A673 (cell line): ENCODE results near the gene ANKRD55. TPM values are rescaled to one million over a fixed set of nuclear protein-coding genes. Genes with fewer than 3 reads are reported as not detected.
"Not testable (repeated sequence)": the region's sequence is repeated elsewhere in the genome, so short reads cannot be mapped to it uniquely, and the experiment has no call there.

Source experiments
- BruUV-seq: library from RNA; stranded (reverse); fragments of 400-500 nt; replicated peaks from 2 replicates; lab custom pipeline; 2021; lab: Mats Ljungman, UMichigan
- CTCF ChIA-PET: fragments of 300-600 bp; sonication (Branson Sonifier 250); formaldehyde crosslinking; loops from one replicate; lab custom pipeline; 2022; ENCODE audit warnings: antibody characterized with exemption; lab: Charles Lee
- POLR2A ChIA-PET: fragments of 300-600 bp; sonication (Branson Sonifier 250); formaldehyde crosslinking; loops from one replicate; lab custom pipeline; 2022; ENCODE audit warnings: antibody characterized with exemption; ENCODE audit not compliant: low non-redundant PET; lab: Charles Lee
- DNase-seq: peaks from one replicate; pipeline ENCODE4 v3.0.0-alpha.2; 2015; ENCODE audit warnings: low spot score
- H3K27ac ChIP-seq: fragments of 200-600 bp; sonication (generic); 2 replicates; pipeline ENCODE4 v1.5.1; 2016; ENCODE audit warnings: mixed run types, low read depth, mild to moderate bottlenecking, mixed read lengths, antibody characterized with exemption, low read length; ENCODE audit not compliant: poor library complexity, severe bottlenecking
- H3K27me3 ChIP-seq: fragments of 200-600 bp; sonication (generic); replicated peaks from 2 replicates; pipeline ENCODE4 v1.6.1; 2017; ENCODE audit warnings: mixed run types, low read depth, mild to moderate bottlenecking, mixed read lengths, antibody characterized with exemption, low read length; ENCODE audit not compliant: insufficient read depth, poor library complexity
- H3K36me3 ChIP-seq: fragments of 200-600 bp; sonication (generic); 2 replicates; pipeline ENCODE4 v1.6.1; 2016; ENCODE audit warnings: mixed run types, mild to moderate bottlenecking, mixed read lengths, antibody characterized with exemption, low read length; ENCODE audit not compliant: insufficient read depth, poor library complexity, severe bottlenecking
- H3K4me1 ChIP-seq: fragments of 200-600 bp; sonication (generic); 2 replicates; pipeline ENCODE4 v1.6.1; 2017; ENCODE audit warnings: mixed run types, mild to moderate bottlenecking, mixed read lengths, antibody characterized with exemption, low read length; ENCODE audit not compliant: insufficient read depth, poor library complexity, severe bottlenecking
- H3K4me3 ChIP-seq: fragments of 200-600 bp; sonication (generic); 2 replicates; pipeline ENCODE4 v1.5.1; 2016; ENCODE audit warnings: low read depth, mixed run types, mild to moderate bottlenecking, mixed read lengths, low read length; ENCODE audit not compliant: poor library complexity, severe bottlenecking
- H3K9me3 ChIP-seq: fragments of 200-600 bp; sonication (generic); 2 replicates; pipeline ENCODE4 v1.6.1; 2016; ENCODE audit warnings: mixed run types, low read depth, mild to moderate bottlenecking, mixed read lengths, antibody characterized with exemption, low read length; ENCODE audit not compliant: poor library complexity, severe bottlenecking
- CTCF ChIP-seq: fragments of 300-800, 200-600 bp; sonication (generic); conservative IDR thresholded peaks from 2 replicates; pipeline ENCODE4 v1.5.1; 2017; ENCODE audit warnings: low read depth, mild to moderate bottlenecking, antibody characterized with exemption, low read length, moderate library complexity, mixed read lengths
- EZH2 ChIP-seq: fragments of 200-600 bp; sonication (generic); IDR thresholded peaks from 2 replicates; pipeline ENCODE4 v1.6.1; 2017; ENCODE audit warnings: borderline replicate concordance, low read depth, mild to moderate bottlenecking, mixed read lengths, antibody characterized with exemption, low read length; ENCODE audit not compliant: poor library complexity, severe bottlenecking
- intact Hi-C: fragments of 100-400 bp; cut with micrococcal nuclease; formaldehyde crosslinking; loops from one replicate; pipeline ENCODE4 v1.10.0; 2022; ENCODE audit not compliant: unreplicated experiment
- total RNA-seq: library from RNA; stranded (reverse); gene quantifications from 2 replicates; pipeline ENCODE4 v1.2.3, GENCODE V29; 2021

The ANKRD55 gene
- total RNA-seq, 1 experiment from 2014 or later: not detected

DNA sequence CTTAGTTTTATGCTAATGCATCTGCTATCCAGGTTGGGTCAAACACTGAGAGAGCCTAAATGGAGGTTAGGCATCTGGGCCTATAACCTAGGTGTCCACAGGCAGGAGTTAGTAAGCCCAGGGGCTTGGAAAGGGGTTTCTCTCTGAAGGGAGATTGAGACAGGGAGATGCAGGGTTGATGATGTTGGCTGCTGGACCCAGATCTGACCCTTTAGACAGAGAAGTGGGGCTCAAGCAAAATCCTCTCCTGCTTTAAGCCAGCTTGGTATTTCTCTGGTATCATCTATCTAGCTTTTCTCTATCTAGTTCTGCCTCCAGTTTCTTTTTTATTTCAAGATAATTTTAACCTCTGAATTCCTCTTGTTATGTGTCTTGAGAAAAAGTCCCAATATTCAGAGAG, 18.3 kb upstream of the ANKRD55 start:
- ChIA-PET CTCF (no interaction called here), POLR2A (no interaction called here)
- Histone ChIP-seq H3K27me3 (no peaks in the 10 kb centered on the region), H3K4me1 (no peaks in the 10 kb centered on the region), H3K4me3 (no peak overlapping the region), H3K9me3 (no peaks in the 10 kb centered on the region), H3K36me3 (no peaks in the 10 kb centered on the region), H3K27ac (no peak overlapping the region)
- no peak for TF ChIP-seq CTCF
- no peak for TF ChIP-seq EZH2
- no peak for DNase-seq
- intact Hi-C loops: no loop called here
- no TSS peak for BruUV-seq

DNA sequence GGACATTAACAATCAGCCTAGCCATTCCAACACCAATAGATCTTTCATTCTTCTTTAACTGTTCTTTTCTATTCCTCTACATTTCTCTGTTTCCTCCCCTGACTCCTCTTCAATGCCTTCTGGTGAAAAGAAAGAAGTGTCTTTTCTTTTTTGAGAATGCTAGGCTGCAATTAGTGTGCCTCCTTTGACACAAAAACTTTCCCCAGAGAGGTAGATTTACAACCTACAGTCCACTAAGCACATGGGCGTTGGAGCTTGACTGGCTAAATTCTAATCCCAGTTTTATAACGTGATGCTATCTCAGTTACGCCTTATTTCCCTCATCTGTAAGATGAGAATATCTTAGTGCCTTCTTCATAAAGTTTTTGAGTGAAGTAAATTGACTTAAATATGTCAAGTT, 16.9 kb upstream of the ANKRD55 start:
- BruUV-seq: no TSS peak

DNA sequence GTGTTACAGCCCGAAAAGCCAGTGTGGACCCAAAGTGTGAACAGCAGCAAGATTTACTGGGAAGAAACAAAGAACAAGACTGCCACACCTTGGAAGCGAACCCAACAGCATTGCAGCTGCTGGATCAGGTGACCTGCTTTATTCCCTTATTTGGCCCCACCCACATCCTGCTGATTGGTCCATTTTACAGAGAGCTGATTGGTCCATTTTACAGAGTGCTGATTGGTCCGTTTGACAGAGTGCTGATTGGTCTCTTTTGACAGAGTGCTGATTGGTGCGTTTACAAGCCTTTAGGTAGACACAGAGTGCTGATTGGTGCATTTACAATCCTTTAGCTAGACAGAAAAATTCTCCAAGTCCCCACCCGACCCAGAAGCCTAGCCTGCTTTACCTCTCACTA, 16.0 kb upstream of the ANKRD55 start:
- intact Hi-C loops, DNase-seq, CTCF ChIA-PET, H3K4me3 ChIP-seq, H3K27ac ChIP-seq, POLR2A ChIA-PET, H3K4me1 ChIP-seq, BruUV-seq, H3K9me3 ChIP-seq, H3K36me3 ChIP-seq, H3K27me3 ChIP-seq: not testable (repeated sequence)

More for the DNA sequence above, 16.9 kb upstream of the ANKRD55 start:
- intact Hi-C loops: no loop called here
- no peaks in the 10 kb centered on the region for H3K9me3 ChIP-seq
- DNase-seq: no peak
- H3K4me3 ChIP-seq: no peak overlapping the region
- TF ChIP-seq EZH2 (no peak), CTCF (no peak)
- H3K27me3 ChIP-seq: no peaks in the 10 kb centered on the region
- no peaks in the 10 kb centered on the region for H3K36me3 ChIP-seq
- ChIA-PET POLR2A (no interaction called here), CTCF (no interaction called here)
- no peak overlapping the region for H3K27ac ChIP-seq
- no peaks in the 10 kb centered on the region for H3K4me1 ChIP-seq

- BruUV-seq: no TSS peak
- CTCF ChIA-PET: no interaction called here
- no peak overlapping the region for H3K4me3 ChIP-seq
- no peak for DNase-seq
- H3K27ac ChIP-seq: no peak overlapping the region
- intact Hi-C loops: no loop called here
- H3K27me3 ChIP-seq: no peaks in the 10 kb centered on the region
- no peaks in the 10 kb centered on the region for H3K9me3 ChIP-seq
- POLR2A ChIA-PET: no interaction called here
- H3K4me1 ChIP-seq: no peaks in the 10 kb centered on the region
- no peaks in the 10 kb centered on the region for H3K36me3 ChIP-seq
- no peak for TF ChIP-seq EZH2
- no peak for TF ChIP-seq CTCF
Observed at GRCh38 chr5:56247592-56247991, 14.5 kb upstream of the ANKRD55 start.
